IMR-90 (cell line): ENCODE measurements around the gene PRKN.

Experiments
- BHLHE40 ChIP-seq: fragments of 150-350 bp; IDR thresholded peaks from 2 replicates; pipeline ENCODE4 v1.6.1; 2016; ENCODE audit warnings: mild to moderate bottlenecking, low read depth, low read length
- CHD1 ChIP-seq: IDR thresholded peaks from 2 replicates; pipeline ENCODE4 v1.6.1; 2012; ENCODE audit warnings: low read depth, low read length, improper control_type of control experiment
- CTCF ChIP-seq: conservative IDR thresholded peaks from 2 replicates; pipeline ENCODE4 v1.5.1; 2012; ENCODE audit warnings: mild to moderate bottlenecking, low read depth, low read length, improper control_type of control experiment
- MAZ ChIP-seq: IDR thresholded peaks from 2 replicates; pipeline ENCODE4 v1.6.1; 2012; ENCODE audit warnings: low read depth, mild to moderate bottlenecking, low read length, improper control_type of control experiment, moderate library complexity, borderline replicate concordance
- POLR2A ChIP-seq: IDR thresholded peaks from 2 replicates; pipeline ENCODE4 v1.6.1; 2012; ENCODE audit warnings: mild to moderate bottlenecking, low read depth, low read length
- RAD21 ChIP-seq: IDR thresholded peaks from 2 replicates; pipeline ENCODE4 v1.6.1; 2012; ENCODE audit warnings: low read length, improper control_type of control experiment
- RFX5 ChIP-seq: IDR thresholded peaks from 2 replicates; pipeline ENCODE4 v1.8.0; 2012; ENCODE audit warnings: low read depth, mild to moderate bottlenecking, low read length, moderate library complexity
- SMC3 ChIP-seq: fragments of 150-350 bp; IDR thresholded peaks from 2 replicates; pipeline ENCODE4 v1.6.1; 2016; ENCODE audit warnings: low read depth, mild to moderate bottlenecking, antibody characterized with exemption, low read length, moderate library complexity
- TF ChIP-seq, protein P1 (sequence below): fragments of 150-350 bp; IDR thresholded peaks from 2 replicates; pipeline ENCODE4 v1.6.1; 2017; ENCODE audit warnings: mild to moderate bottlenecking, antibody characterized with exemption, low read length, low read depth

DNA sequence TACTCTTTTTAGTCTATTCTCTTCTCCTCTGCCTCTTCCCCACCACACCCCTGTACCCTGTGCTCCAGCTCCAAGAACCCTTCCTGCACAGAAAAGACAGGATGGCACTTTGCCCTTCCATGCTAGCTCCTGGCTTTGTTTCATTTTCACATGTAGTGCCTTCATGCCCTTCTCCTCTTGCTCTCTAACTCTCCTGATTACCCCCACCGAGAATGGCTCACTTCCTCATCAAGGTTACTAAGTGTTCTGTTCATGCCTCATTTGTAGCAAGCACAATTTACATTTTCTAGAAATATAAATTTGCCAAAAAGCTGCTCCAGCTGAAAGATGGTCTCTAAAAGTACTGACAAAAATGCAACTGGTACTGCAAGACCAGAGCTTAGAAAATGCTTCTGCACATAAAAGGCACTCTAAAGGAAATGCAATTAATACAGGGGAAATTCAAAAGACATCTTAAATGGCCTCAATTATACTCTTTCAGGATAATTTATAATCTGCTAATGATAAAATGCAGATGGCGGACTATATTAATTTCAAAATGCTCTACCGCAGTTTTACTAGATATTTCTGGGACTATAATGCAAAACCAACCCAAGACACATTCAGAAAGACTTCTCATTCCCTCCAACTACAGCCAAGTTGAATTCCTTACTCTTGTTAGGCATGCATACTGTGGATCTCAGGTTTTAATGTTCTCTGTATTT is 570.2 kb downstream of the PRKN start:
- TF ChIP-seq CTCF (no peak), RAD21 (no peak), POLR2A (no peak), MAZ (no peak), RFX5 (no peak), CHD1 (no peak), SMC3 (no peak), BHLHE40 (no peak)
- TF ChIP-seq, protein P1, sequence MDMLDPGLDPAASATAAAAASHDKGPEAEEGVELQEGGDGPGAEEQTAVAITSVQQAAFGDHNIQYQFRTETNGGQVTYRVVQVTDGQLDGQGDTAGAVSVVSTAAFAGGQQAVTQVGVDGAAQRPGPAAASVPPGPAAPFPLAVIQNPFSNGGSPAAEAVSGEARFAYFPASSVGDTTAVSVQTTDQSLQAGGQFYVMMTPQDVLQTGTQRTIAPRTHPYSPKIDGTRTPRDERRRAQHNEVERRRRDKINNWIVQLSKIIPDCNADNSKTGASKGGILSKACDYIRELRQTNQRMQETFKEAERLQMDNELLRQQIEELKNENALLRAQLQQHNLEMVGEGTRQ: no peak
